SK-N-SH (cell line): ENCODE results near the gene PNKP. TPM values are rescaled to one million over a fixed set of nuclear protein-coding genes. Genes with fewer than 3 reads are reported as not detected.

Source experiments
- CTCF ChIA-PET: fragments of 300-600, 350-600 bp; formaldehyde crosslinking; extraction: SDS; loops from one replicate; lab custom pipeline; 2021; lab: Yijun Ruan, JAX
- POLR2A ChIA-PET: fragments of 350-600 bp; sonication (Branson Sonifier 250); formaldehyde crosslinking; extraction: SDS; loops from one replicate; lab custom pipeline; 2020; ENCODE audit warnings: antibody characterized with exemption, inconsistent platforms; lab: Yijun Ruan, JAX
- DNase-seq: peaks from one replicate; pipeline ENCODE4 v3.0.0; 2012
- H2AFZ ChIP-seq: fragments of 200-600 bp; sonication (generic); 2 replicates; pipeline ENCODE4 v1.8.1; 2016; ENCODE audit warnings: antibody characterized with exemption, mild to moderate bottlenecking, low read depth
- H3F3A ChIP-seq: fragments of 200-600 bp; sonication (generic); replicated peaks from 2 replicates; pipeline ENCODE3; 2016; ENCODE audit warnings: antibody characterized with exemption, mild to moderate bottlenecking; ENCODE audit not compliant: insufficient read depth
- H3K27ac ChIP-seq, 2 experiments: fragments of 200-500 bp in 1 of 2; fragments of 200-600 bp in 1 of 2; sonication (Bioruptor generic) in 1 of 2; sonication (generic), shearing (Covaris generic) in 1 of 2; 2 replicates each; pipeline versions ENCODE4 v1.5.1 to v1.6.1; 2014 to 2016; ENCODE audit warnings: low read depth in 2 of 2, inconsistent platforms in 1 of 2, low read length in 1 of 2, mild to moderate bottlenecking in 1 of 2, mixed read lengths in 1 of 2
- H3K27me3 ChIP-seq: fragments of 200-600 bp; sonication (generic), shearing (Covaris generic); 2 replicates; pipeline ENCODE4 v1.6.1; 2016; ENCODE audit warnings: mixed run types; ENCODE audit not compliant: insufficient read depth
- H3K36me3 ChIP-seq, 2 experiments: fragments of 200-500 bp in 1 of 2; fragments of 200-600 bp in 1 of 2; sonication (Bioruptor generic) in 1 of 2; sonication (generic) in 1 of 2; replicated peaks in 1 of 2; 2 replicates each; pipeline versions ENCODE3 to v1.5.1; 2014 to 2016; ENCODE audit warnings: low read length in 1 of 2, mild to moderate bottlenecking in 1 of 2; ENCODE audit not compliant: insufficient read depth in 2 of 2, control insufficient read depth in 1 of 2
- H3K4me1 ChIP-seq, 2 experiments: fragments of 200-500 bp in 1 of 2; fragments of 200-600 bp in 1 of 2; sonication (Bioruptor generic) in 1 of 2; sonication (generic), shearing (Covaris generic) in 1 of 2; 2 replicates each; pipeline versions ENCODE4 v1.5.1 to v1.6.1; 2014 to 2016; ENCODE audit warnings: low read depth in 1 of 2, low read length in 1 of 2, mixed run types in 1 of 2; ENCODE audit not compliant: insufficient read depth in 2 of 2, control insufficient read depth in 1 of 2
- H3K4me2 ChIP-seq: fragments of 200-600 bp; sonication (generic), shearing (Covaris generic); 2 replicates; pipeline ENCODE4 v1.6.1; 2017; ENCODE audit warnings: mixed run types
- H3K4me3 ChIP-seq, 2 experiments: fragments of 200-500 bp in 1 of 2; fragments of 200-600 bp in 1 of 2; sonication (Bioruptor generic) in 1 of 2; sonication (generic), shearing (Covaris generic) in 1 of 2; 2 replicates each; pipeline versions ENCODE4 v1.5.1 to v1.8.1; 2014 to 2016; ENCODE audit warnings: low read depth in 2 of 2, inconsistent platforms in 1 of 2, low read length in 1 of 2, mild to moderate bottlenecking in 1 of 2, mixed read lengths in 1 of 2, moderate library complexity in 1 of 2
- H3K79me2 ChIP-seq: fragments of 200-600 bp; sonication (generic); 2 replicates; pipeline ENCODE4 v1.8.1; 2017; ENCODE audit warnings: mild to moderate bottlenecking; ENCODE audit not compliant: insufficient read depth
- H3K9ac ChIP-seq: fragments of 200-600 bp; sonication (generic); 2 replicates; pipeline ENCODE4 v1.6.1; 2017; ENCODE audit warnings: mixed run types
- H3K9me2 ChIP-seq: fragments of 200-600 bp; sonication (generic); 2 replicates; pipeline ENCODE4 v1.6.1; 2017; ENCODE audit warnings: mixed run types
- H3K9me3 ChIP-seq: fragments of 200-600 bp; sonication (generic); 2 replicates; pipeline ENCODE4 v1.6.1; 2017; ENCODE audit warnings: mixed run types, mild to moderate bottlenecking, moderate library complexity
- H4K20me1 ChIP-seq: fragments of 200-600 bp; sonication (generic); 2 replicates; pipeline ENCODE4 v1.6.1; 2017; ENCODE audit warnings: mild to moderate bottlenecking, mixed run types; ENCODE audit not compliant: insufficient read depth
- CHD2 ChIP-seq: fragments of 150-350 bp; IDR thresholded peaks from 2 replicates; pipeline ENCODE4 v1.6.1; 2018; ENCODE audit warnings: low read length; ENCODE audit not compliant: partially characterized antibody
- ELF1 ChIP-seq: IDR thresholded peaks from 2 replicates; pipeline ENCODE4 v1.4.0; 2012
- EP300 ChIP-seq, 2 experiments: IDR thresholded peaks; 2 replicates each; pipeline versions ENCODE4 v1.4.0 to v1.6.1; 2012; ENCODE audit warnings: borderline replicate concordance in 1 of 2, low read depth in 1 of 2, low read length in 1 of 2
- EZH2phosphoT487 ChIP-seq: fragments of 200-600 bp; sonication (generic); IDR thresholded peaks from 2 replicates; pipeline ENCODE4 v1.6.1; 2017; ENCODE audit warnings: low read depth, mixed run types, mild to moderate bottlenecking, antibody characterized with exemption, moderate library complexity, borderline replicate concordance
- FOSL2 ChIP-seq: IDR thresholded peaks from 2 replicates; pipeline ENCODE4 v1.4.0; 2012; ENCODE audit warnings: low read depth, mild to moderate bottlenecking, moderate library complexity, borderline replicate concordance
- FOXM1 ChIP-seq: IDR thresholded peaks from 2 replicates; pipeline ENCODE4 v1.4.0; 2012; ENCODE audit warnings: low read depth, mild to moderate bottlenecking
- GATA2 ChIP-seq: sonication (generic); formaldehyde crosslinking; IDR thresholded peaks from 2 replicates; pipeline ENCODE4 v1.5.0; 2020; ENCODE audit warnings: mild to moderate bottlenecking, missing genetic modification reagents
- IRF3 ChIP-seq: fragments of 150-350 bp; IDR thresholded peaks from 2 replicates; pipeline ENCODE4 v1.6.1; 2016; ENCODE audit warnings: mild to moderate bottlenecking, low read depth, low read length
- JUND ChIP-seq: IDR thresholded peaks from 2 replicates; pipeline ENCODE4 v1.4.0; 2012
- MEF2A ChIP-seq: IDR thresholded peaks from 2 replicates; pipeline ENCODE4 v1.4.0; 2012; ENCODE audit warnings: low read depth, borderline replicate concordance
- MXI1 ChIP-seq: IDR thresholded peaks from 2 replicates; pipeline ENCODE4 v1.6.1; 2012; ENCODE audit warnings: mild to moderate bottlenecking, low read depth, low read length, improper control_type of control experiment
- PBX3 ChIP-seq: IDR thresholded peaks from 2 replicates; pipeline ENCODE4; 2012
- RAD21 ChIP-seq: IDR thresholded peaks from 2 replicates; pipeline ENCODE4 v1.6.1; 2012; ENCODE audit warnings: mild to moderate bottlenecking, low read length
- RXRA ChIP-seq: IDR thresholded peaks from 2 replicates; pipeline ENCODE4 v1.4.0; 2012; ENCODE audit warnings: low read depth, mild to moderate bottlenecking, borderline replicate concordance
- TAF1 ChIP-seq: IDR thresholded peaks from 2 replicates; pipeline ENCODE4 v1.6.1; 2012; ENCODE audit warnings: low read depth, mild to moderate bottlenecking, low read length, moderate library complexity, borderline replicate concordance
- TCF12 ChIP-seq: IDR thresholded peaks from 2 replicates; pipeline ENCODE4 v1.4.0; 2012
- TEAD4 ChIP-seq: IDR thresholded peaks from 2 replicates; pipeline ENCODE4 v1.4.0; 2012; ENCODE audit warnings: mild to moderate bottlenecking, borderline replicate concordance; ENCODE audit not compliant: insufficient read depth
- USF2 ChIP-seq: fragments of 150-350 bp; IDR thresholded peaks from 2 replicates; pipeline ENCODE4 v1.6.1; 2017; ENCODE audit warnings: antibody characterized with exemption, low read length, low read depth, borderline replicate concordance
- YY1 ChIP-seq: IDR thresholded peaks from 2 replicates; pipeline ENCODE4 v1.4.0; 2012; ENCODE audit warnings: low read depth, mild to moderate bottlenecking
- whole genome bisulfite sequencing: methylation state at CpG from one replicate; pipeline ENCODE4 v1.1.6; 2017; ENCODE audit warnings: low lambda C conversion rate; 5-methylcytosine and 5-hydroxymethylcytosine counted together
- polyA plus RNA-seq, 3 experiments: library from polyadenylated mRNA; depleted of rRNA; stranded (reverse); fragments of >200 nt; gene quantifications; 2 replicates each; pipeline ENCODE4 v1.2.3, GENCODE V29; 2012

Gene PNKP
- polyA plus RNA-seq, 1 of the 3 experiments (the other 2 are of a cell fraction) = 52.0 TPM

GRCh38 chr19:49818649-49819370 is 48.6 kb downstream of the PNKP start:
- Histone ChIP-seq H3K4me3 (peak overlapping the region; percentile 72 to 90), H3K27ac (peak overlapping the region; percentile 93 to 98; a peak in 3 of 4 replicates), H3K9me3 (no peaks in the 10 kb centered on the region), H3K4me2 (peak overlapping the region; percentile 97), H3K9ac (peak overlapping the region; percentile 98), H3F3A (peaks cover 20% of the 10 kb centered on the region), H3K79me2 (peaks cover 57% of the 10 kb centered on the region), H2AFZ (peak overlapping the region; percentile 90; the same call in 1 of the 2 replicates), H3K27me3 (no peaks in the 10 kb centered on the region), H3K4me1 (peaks cover 0 to 18% of the 10 kb centered on the region in 2 experiments; a peak in 3 of 4 replicates), H4K20me1 (no peaks in the 10 kb centered on the region), H3K9me2 (no peaks in the 10 kb centered on the region), H3K36me3 (peaks cover 0 to 11% of the 10 kb centered on the region in 2 experiments)
- 57% methylated on average over 11 of the region's 16 CpGs for WGBS
- no peak for TF ChIP-seq IRF3
- TF ChIP-seq USF2 = no peak
- CTCF ChIA-PET = interaction anchor here (0.6 to 1.2 kb wide), 12 partner anchors 15 to 254 kb away, joined by 3 to 4 read pairs (median 3); partner anchors contain the start of gene PTOV1
- POLR2A ChIA-PET = interaction anchor here (0.9 kb wide), 1 partner anchor 32 kb away, joined by 3 read pairs; the partner anchor contains the start of gene PTOV1
- no peak for DNase-seq

GRCh38 chr19:49817964-49818648 is 49.3 kb downstream of the PNKP start, which contains the start of gene MED25:
MED25 (plus strand) TSS chr19:49818289; CDS start chr19:49818342, 53 bp downstream.
- peak within 1 kb of the TSS; percentile 98 for H3K9ac ChIP-seq
- H3K79me2 ChIP-seq = peaks cover 50% of the 10 kb centered on the region
- H3K27me3 ChIP-seq = no peaks in the 10 kb centered on the region
- H3K4me1 ChIP-seq = peaks cover 0 to 18% of the 10 kb centered on the region in 2 experiments; a peak in 3 of 4 replicates
- peaks cover 0 to 6% of the 10 kb centered on the region in 2 experiments for H3K36me3 ChIP-seq
- H4K20me1 ChIP-seq = no peaks in the 10 kb centered on the region
- POLR2A ChIA-PET = interaction anchor here (0.9 kb wide), 1 partner anchor 32 kb away, joined by 3 read pairs; the partner anchor contains the start of gene PTOV1
- CTCF ChIA-PET = interaction anchor here (0.7 to 1.2 kb wide), 6 partner anchors 12 to 100 kb away, joined by 3 to 4 read pairs (median 3); no protein-coding TSS in a partner anchor
- H2AFZ ChIP-seq = peak within 1 kb of the TSS; percentile 90
- peak within 1 kb of the TSS; percentile 93 to 98 for H3K27ac ChIP-seq
- H3K4me2 ChIP-seq = peak within 1 kb of the TSS; percentile 97
- peak within 1 kb of the TSS; percentile 72 to 90 for H3K4me3 ChIP-seq
- DNase-seq = peak; percentile 95
- H3K9me2 ChIP-seq = no peaks in the 10 kb centered on the region
- no peaks in the 10 kb centered on the region for H3K9me3 ChIP-seq
- H3F3A ChIP-seq = peaks cover 21% of the 10 kb centered on the region
- under 1% methylated on average over 25 of the region's 57 CpGs for WGBS
- TF ChIP-seq RXRA = no peak
- TF ChIP-seq EZH2phosphoT487 = no peak
- TF ChIP-seq GATA2 (CRISPR knock-in tag) = no peak
- no peak for TF ChIP-seq EP300 (IDR thresholded peaks at IDR 0.05; ENCODE audit: borderline replicate concordance in 1 of 2, low read depth in 1 of 2, low read length in 1 of 2)
- no peak for TF ChIP-seq PBX3
- TF ChIP-seq TEAD4 = no peak
- no peak for TF ChIP-seq RAD21
- TF ChIP-seq CHD2 = peak; percentile 22
- no peak for TF ChIP-seq FOSL2
- no peak for TF ChIP-seq TAF1
- TF ChIP-seq ELF1 = 0 out of 2 replicates have a peak, but pooled peaks have one; percentile 22
- TF ChIP-seq YY1 = peak; percentile 99
- no peak for TF ChIP-seq JUND
- TF ChIP-seq IRF3 = no peak
- no peak for TF ChIP-seq TCF12
- TF ChIP-seq FOXM1 = no peak
- TF ChIP-seq MEF2A = no peak
- TF ChIP-seq USF2 = no peak
- TF ChIP-seq MXI1 = peak; percentile 59; the same call in 1 of the 2 replicates
